ENCODE data around the gene EDC3.

- TF ChIP-seq, protein P1, sequence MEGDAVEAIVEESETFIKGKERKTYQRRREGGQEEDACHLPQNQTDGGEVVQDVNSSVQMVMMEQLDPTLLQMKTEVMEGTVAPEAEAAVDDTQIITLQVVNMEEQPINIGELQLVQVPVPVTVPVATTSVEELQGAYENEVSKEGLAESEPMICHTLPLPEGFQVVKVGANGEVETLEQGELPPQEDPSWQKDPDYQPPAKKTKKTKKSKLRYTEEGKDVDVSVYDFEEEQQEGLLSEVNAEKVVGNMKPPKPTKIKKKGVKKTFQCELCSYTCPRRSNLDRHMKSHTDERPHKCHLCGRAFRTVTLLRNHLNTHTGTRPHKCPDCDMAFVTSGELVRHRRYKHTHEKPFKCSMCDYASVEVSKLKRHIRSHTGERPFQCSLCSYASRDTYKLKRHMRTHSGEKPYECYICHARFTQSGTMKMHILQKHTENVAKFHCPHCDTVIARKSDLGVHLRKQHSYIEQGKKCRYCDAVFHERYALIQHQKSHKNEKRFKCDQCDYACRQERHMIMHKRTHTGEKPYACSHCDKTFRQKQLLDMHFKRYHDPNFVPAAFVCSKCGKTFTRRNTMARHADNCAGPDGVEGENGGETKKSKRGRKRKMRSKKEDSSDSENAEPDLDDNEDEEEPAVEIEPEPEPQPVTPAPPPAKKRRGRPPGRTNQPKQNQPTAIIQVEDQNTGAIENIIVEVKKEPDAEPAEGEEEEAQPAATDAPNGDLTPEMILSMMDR (IDR thresholded peaks at IDR 0.05), result no peak
- no peak for TF ChIP-seq POLR2A (IDR thresholded peaks at IDR 0.05)
These were observed 58.8 kb downstream of the EDC3 start for GRCh38 chr15:74636984-74637383.

Data from heart left ventricle (tissue), 13 donors.